ENCODE results near the gene TUBA1C. TPM values are rescaled to one million over a fixed set of nuclear protein-coding genes. Genes with fewer than 3 reads are reported as not detected.

Gene TUBA1C
- polyA plus RNA-seq, 1 donor (not counting 4 experiments of a cell fraction or from before 2014, with no cell fraction given) = 1,922 TPM

- Histone ChIP-seq H3K4me3 (ENCODE audit: control insufficient read depth in 2 of 3, extremely low read depth in 1 of 3, insufficient read depth in 2 of 3, low read depth in 1 of 3, low read length in 3 of 3) (no peak overlapping the region), H3K4me2 (ENCODE audit: control insufficient read depth, extremely low read depth, insufficient read depth, low read depth, low read length) (peak overlapping the region; percentile 73)
- dilution Hi-C loops (cut with MboI; ENCODE audit: extremely low pct_ligation_motif_present, low sequenced_read_pairs) = no loop called here
These were observed 32.8 kb downstream of the TUBA1C start for GRCh38 chr12:49297695-49298060.

GRCh38 chr12:49298160-49298559, 33.3 kb downstream of the TUBA1C start:
- H4K20me1 ChIP-seq (ENCODE audit: control insufficient read depth, extremely low read depth, insufficient read depth, low read length) = no peaks in the 10 kb centered on the region
- H2AFZ ChIP-seq (ENCODE audit: control insufficient read depth, low read length) = no peak overlapping the region
- H3K79me2 ChIP-seq (ENCODE audit: control insufficient read depth, insufficient read depth, low read length) = no peaks in the 10 kb centered on the region
- no peak for FAIRE-seq
- H3K9me3 ChIP-seq (ENCODE audit: control insufficient read depth, low read depth, low read length) = no peaks in the 10 kb centered on the region
- no peak overlapping the region for H3K27ac ChIP-seq (ENCODE audit: control insufficient read depth, insufficient read depth, low read length)
- H3K9me1 ChIP-seq (ENCODE audit: control insufficient read depth, extremely low read depth, insufficient read depth, low read length) = no peaks in the 10 kb centered on the region
- no peaks in the 10 kb centered on the region for H3K36me3 ChIP-seq (ENCODE audit: control insufficient read depth in 2 of 2, extremely low read depth in 1 of 2, insufficient read depth in 2 of 2, low read length in 2 of 2)
- H3K27me3 ChIP-seq (ENCODE audit: control insufficient read depth, extremely low read depth, insufficient read depth, low read length) = peaks cover 47% of the 10 kb centered on the region
- no peak overlapping the region for H3K9ac ChIP-seq (ENCODE audit: control insufficient read depth, extremely low read depth, insufficient read depth, low read length)
- TF ChIP-seq EZH2 (IDR thresholded peaks at IDR 0.05; ENCODE audit: low read length) (no peak), CTCF (optimal IDR thresholded peaks at IDR 0.05 in 1 of 3, IDR thresholded peaks at IDR 0.05 in 1 of 3, conservative IDR thresholded peaks at IDR 0.05 in 1 of 3; ENCODE audit: extremely low read depth in 1 of 3, insufficient read depth in 2 of 3, low read length in 3 of 3) (peak in 2 of 3 experiments; percentile 26 to 40)
- H3K4me3 ChIP-seq (ENCODE audit: control insufficient read depth in 2 of 3, extremely low read depth in 1 of 3, insufficient read depth in 2 of 3, low read depth in 1 of 3, low read length in 3 of 3) = no peak overlapping the region
- no peak overlapping the region for H3K4me2 ChIP-seq (ENCODE audit: control insufficient read depth, extremely low read depth, insufficient read depth, low read depth, low read length)
- DNase-seq (ENCODE audit: low read depth, low spot score) = no peak
- dilution Hi-C loops (cut with MboI; ENCODE audit: extremely low pct_ligation_motif_present, low sequenced_read_pairs) = no loop called here
- peaks cover 11% of the 10 kb centered on the region for H3K4me1 ChIP-seq (ENCODE audit: control insufficient read depth, extremely low read depth, insufficient read depth, low read length)

More at GRCh38 chr12:49297695-49298060, 32.8 kb downstream of the TUBA1C start:
- Histone ChIP-seq H3K9ac (ENCODE audit: control insufficient read depth, extremely low read depth, insufficient read depth, low read length) (no peak overlapping the region), H4K20me1 (ENCODE audit: control insufficient read depth, extremely low read depth, insufficient read depth, low read length) (no peaks in the 10 kb centered on the region), H3K27me3 (ENCODE audit: control insufficient read depth, extremely low read depth, insufficient read depth, low read length) (peaks cover 47% of the 10 kb centered on the region), H3K27ac (ENCODE audit: control insufficient read depth, insufficient read depth, low read length) (no peak overlapping the region), H3K79me2 (ENCODE audit: control insufficient read depth, insufficient read depth, low read length) (no peaks in the 10 kb centered on the region), H3K9me1 (ENCODE audit: control insufficient read depth, extremely low read depth, insufficient read depth, low read length) (no peaks in the 10 kb centered on the region), H3K9me3 (ENCODE audit: control insufficient read depth, low read depth, low read length) (no peaks in the 10 kb centered on the region), H3K36me3 (ENCODE audit: control insufficient read depth in 2 of 2, extremely low read depth in 1 of 2, insufficient read depth in 2 of 2, low read length in 2 of 2) (no peaks in the 10 kb centered on the region), H2AFZ (ENCODE audit: control insufficient read depth, low read length) (no peak overlapping the region), H3K4me1 (ENCODE audit: control insufficient read depth, extremely low read depth, insufficient read depth, low read length) (peaks cover 13% of the 10 kb centered on the region)
- TF ChIP-seq CTCF (optimal IDR thresholded peaks at IDR 0.05 in 1 of 3, IDR thresholded peaks at IDR 0.05 in 1 of 3, conservative IDR thresholded peaks at IDR 0.05 in 1 of 3; ENCODE audit: extremely low read depth in 1 of 3, insufficient read depth in 2 of 3, low read length in 3 of 3) (no peak), EZH2 (IDR thresholded peaks at IDR 0.05; ENCODE audit: low read length) (no peak)
- FAIRE-seq (no peak), DNase-seq (ENCODE audit: low read depth, low spot score) (no peak)
